Gastrocnemius medialis (tissue), 4 donors: ENCODE data around the gene ALK.

ENCODE experiments used
- CTCF ChIP-seq, 5 experiments: fragments of 450-650 bp in 3 of 5; fragments of 200-600 bp in 2 of 5; sonication (generic) in 2 of 5; IDR thresholded peaks in 4 of 5; conservative IDR thresholded peaks in 1 of 5; 1 replicate in 4 of 5; 2 replicates in 1 of 5; pipeline ENCODE4 v1.5.1; 2016 to 2019; ENCODE audit warnings: antibody characterized with exemption in 5 of 5, mild to moderate bottlenecking in 3 of 5, moderate library complexity in 3 of 5
- POLR2A ChIP-seq, 2 donors: fragments of 450-650 bp; IDR thresholded peaks; one replicate each; pipeline ENCODE4 v1.6.1; 2017; ENCODE audit warnings: antibody characterized with exemption in 2 of 2, mild to moderate bottlenecking in 2 of 2, moderate library complexity in 2 of 2

GRCh38 chr2:29644949-29645348 is 276.4 kb downstream of the ALK start:
- TF ChIP-seq POLR2A (IDR thresholded peaks at IDR 0.05) (no peak), CTCF (IDR thresholded peaks at IDR 0.05 in 4 of 5, conservative IDR thresholded peaks at IDR 0.05 in 1 of 5) (no peak)
